Astrocyte (in vitro differentiated cells and primary cell): ENCODE results near the gene FGD2. TPM values are rescaled to one million over a fixed set of nuclear protein-coding genes. Genes with fewer than 3 reads are reported as not detected.

Source experiments
- DNase-seq: peaks from one replicate; pipeline ENCODE4 v3.0.0-alpha.2; 2010; ENCODE audit warnings: low read depth
- FAIRE-seq: peaks from 2 replicates; lab custom pipeline; 2011; peaks lifted over from hg19 to GRCh38; lab: Jason Lieb, UNC
- H2AFZ ChIP-seq: 2 replicates; pipeline ENCODE4 v1.6.0; 2012; ENCODE audit warnings: low read depth, low read length, inconsistent platforms
- H3K27ac ChIP-seq: 2 replicates; pipeline ENCODE4 v1.5.1; 2011; ENCODE audit warnings: low read depth, low read length, inconsistent platforms
- H3K27me3 ChIP-seq: 2 replicates; pipeline ENCODE4 v1.6.0; 2011; ENCODE audit warnings: low read length, inconsistent platforms; ENCODE audit not compliant: insufficient read depth
- H3K36me3 ChIP-seq: 2 replicates; pipeline ENCODE4 v1.5.1; 2011; ENCODE audit warnings: low read length, inconsistent platforms; ENCODE audit not compliant: insufficient read depth
- H3K4me1 ChIP-seq: 2 replicates; pipeline ENCODE4 v1.5.1; 2011; ENCODE audit warnings: low read length, inconsistent platforms; ENCODE audit not compliant: insufficient read depth
- H3K4me2 ChIP-seq: 2 replicates; pipeline ENCODE4 v1.6.0; 2012; ENCODE audit warnings: low read length, inconsistent platforms
- H3K4me3 ChIP-seq: 2 replicates; pipeline ENCODE4 v1.5.1; 2011; ENCODE audit warnings: low read depth, mild to moderate bottlenecking, low read length, inconsistent platforms; ENCODE audit not compliant: insufficient read depth
- H3K79me2 ChIP-seq: 2 replicates; pipeline ENCODE4 v1.6.0; 2012; ENCODE audit warnings: mild to moderate bottlenecking, low read length, inconsistent platforms; ENCODE audit not compliant: insufficient read depth
- H3K9ac ChIP-seq: 2 replicates; pipeline ENCODE4 v1.6.0; 2012; ENCODE audit warnings: mild to moderate bottlenecking, low read length, inconsistent platforms
- H3K9me3 ChIP-seq: 2 replicates; pipeline ENCODE4 v1.5.1; 2012; ENCODE audit warnings: low read depth, mild to moderate bottlenecking, low read length, inconsistent platforms; ENCODE audit not compliant: insufficient read depth
- H4K20me1 ChIP-seq: 2 replicates; pipeline ENCODE4 v1.6.0; 2012; ENCODE audit warnings: low read length, inconsistent platforms; ENCODE audit not compliant: insufficient read depth
- H3K27ac Mint-ChIP-seq: one replicate; pipeline ENCODE4 v1.8.0; 2021; ENCODE audit warnings: mild to moderate bottlenecking, mixed read lengths; ENCODE audit not compliant: unreplicated experiment
- H3K27me3 Mint-ChIP-seq: one replicate; pipeline ENCODE4 v1.8.0; 2021; ENCODE audit warnings: low read depth, mixed read lengths; ENCODE audit not compliant: unreplicated experiment
- H3K36me3 Mint-ChIP-seq: one replicate; pipeline ENCODE4 v1.8.0; 2021; ENCODE audit warnings: low read depth, mixed read lengths; ENCODE audit not compliant: unreplicated experiment
- H3K4me1 Mint-ChIP-seq: one replicate; pipeline ENCODE4 v1.8.0; 2021; ENCODE audit warnings: low read depth, mixed read lengths; ENCODE audit not compliant: unreplicated experiment
- H3K4me3 Mint-ChIP-seq: one replicate; pipeline ENCODE4 v1.8.0; 2021; ENCODE audit warnings: mild to moderate bottlenecking, moderate library complexity, mixed read lengths; ENCODE audit not compliant: unreplicated experiment
- H3K9me3 Mint-ChIP-seq: one replicate; pipeline ENCODE4 v1.8.0; 2021; ENCODE audit warnings: mild to moderate bottlenecking, mixed read lengths; ENCODE audit not compliant: unreplicated experiment
- EZH2 ChIP-seq: IDR thresholded peaks from 2 replicates; pipeline ENCODE4 v1.6.1; 2012; ENCODE audit warnings: mild to moderate bottlenecking, low read length, inconsistent platforms; ENCODE audit not compliant: insufficient read depth
- total RNA-seq: library from RNA; stranded (reverse); gene quantifications from 2 replicates; pipeline ENCODE4 v1.2.1, GENCODE V29; 2021
- TF ChIP-seq, protein P1 (sequence below): IDR thresholded peaks from 2 replicates; pipeline ENCODE4 v1.5.1; 2011; ENCODE audit warnings: low read depth, mild to moderate bottlenecking, inconsistent platforms, low read length, moderate library complexity; ENCODE audit not compliant: insufficient read depth

FGD2 gene
- total RNA-seq, 1 donor from 2014 or later = not detected

DNA sequence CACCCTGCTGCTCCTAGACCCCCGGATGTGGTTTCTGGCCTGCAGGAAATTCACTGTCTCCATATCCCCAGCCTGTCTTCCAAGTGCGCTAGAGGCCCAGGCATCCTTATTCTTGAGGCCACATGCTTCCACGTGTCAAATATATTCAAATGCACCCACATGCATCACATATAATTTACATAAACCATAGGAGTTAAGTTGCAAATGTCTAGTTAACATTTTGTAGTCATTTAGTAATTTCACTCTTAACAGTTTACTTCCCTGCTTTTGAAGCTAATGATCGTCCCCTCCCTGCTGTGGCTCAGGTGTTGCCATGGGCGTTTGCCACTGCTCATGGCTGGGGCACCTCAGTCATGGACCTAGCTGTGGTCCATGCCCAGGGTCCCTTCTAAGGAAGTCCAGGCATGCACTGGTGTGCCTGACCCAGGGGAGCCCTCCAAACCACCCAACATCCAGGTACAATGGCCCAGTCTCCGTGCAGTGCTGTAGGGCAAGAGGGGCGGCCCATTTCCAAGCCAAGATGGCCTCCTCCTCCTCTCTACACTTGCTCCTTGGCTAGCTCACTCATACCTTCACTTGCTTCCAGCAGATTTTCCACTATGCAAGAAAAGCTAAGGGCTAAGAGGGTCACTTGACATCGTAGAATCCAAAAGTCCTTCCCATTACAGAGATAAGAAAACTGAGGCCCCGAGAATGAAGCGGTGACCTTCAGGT lies 42.4 kb downstream of the FGD2 start:
- Histone ChIP-seq H3K4me1 (peaks cover 14% of the 10 kb centered on the region), H3K4me2 (no peak overlapping the region), H3K79me2 (no peaks in the 10 kb centered on the region), H3K9ac (no peak overlapping the region), H3K36me3 (no peaks in the 10 kb centered on the region), H3K27ac (no peak overlapping the region), H2AFZ (no peak overlapping the region), H3K9me3 (no peaks in the 10 kb centered on the region), H4K20me1 (no peaks in the 10 kb centered on the region), H3K27me3 (no peaks in the 10 kb centered on the region), H3K4me3 (no peak overlapping the region)
- Mint-ChIP-seq H3K4me1 (peaks cover 8% of the 10 kb centered on the region), H3K9me3 (no peaks in the 10 kb centered on the region), H3K27ac (no peak overlapping the region), H3K4me3 (no peak overlapping the region), H3K27me3 (peaks cover 5% of the 10 kb centered on the region), H3K36me3 (no peaks in the 10 kb centered on the region)
- FAIRE-seq = no peak
- no peak for TF ChIP-seq EZH2
- TF ChIP-seq, protein P1, sequence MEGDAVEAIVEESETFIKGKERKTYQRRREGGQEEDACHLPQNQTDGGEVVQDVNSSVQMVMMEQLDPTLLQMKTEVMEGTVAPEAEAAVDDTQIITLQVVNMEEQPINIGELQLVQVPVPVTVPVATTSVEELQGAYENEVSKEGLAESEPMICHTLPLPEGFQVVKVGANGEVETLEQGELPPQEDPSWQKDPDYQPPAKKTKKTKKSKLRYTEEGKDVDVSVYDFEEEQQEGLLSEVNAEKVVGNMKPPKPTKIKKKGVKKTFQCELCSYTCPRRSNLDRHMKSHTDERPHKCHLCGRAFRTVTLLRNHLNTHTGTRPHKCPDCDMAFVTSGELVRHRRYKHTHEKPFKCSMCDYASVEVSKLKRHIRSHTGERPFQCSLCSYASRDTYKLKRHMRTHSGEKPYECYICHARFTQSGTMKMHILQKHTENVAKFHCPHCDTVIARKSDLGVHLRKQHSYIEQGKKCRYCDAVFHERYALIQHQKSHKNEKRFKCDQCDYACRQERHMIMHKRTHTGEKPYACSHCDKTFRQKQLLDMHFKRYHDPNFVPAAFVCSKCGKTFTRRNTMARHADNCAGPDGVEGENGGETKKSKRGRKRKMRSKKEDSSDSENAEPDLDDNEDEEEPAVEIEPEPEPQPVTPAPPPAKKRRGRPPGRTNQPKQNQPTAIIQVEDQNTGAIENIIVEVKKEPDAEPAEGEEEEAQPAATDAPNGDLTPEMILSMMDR = no peak
- DNase-seq = no peak

DNA sequence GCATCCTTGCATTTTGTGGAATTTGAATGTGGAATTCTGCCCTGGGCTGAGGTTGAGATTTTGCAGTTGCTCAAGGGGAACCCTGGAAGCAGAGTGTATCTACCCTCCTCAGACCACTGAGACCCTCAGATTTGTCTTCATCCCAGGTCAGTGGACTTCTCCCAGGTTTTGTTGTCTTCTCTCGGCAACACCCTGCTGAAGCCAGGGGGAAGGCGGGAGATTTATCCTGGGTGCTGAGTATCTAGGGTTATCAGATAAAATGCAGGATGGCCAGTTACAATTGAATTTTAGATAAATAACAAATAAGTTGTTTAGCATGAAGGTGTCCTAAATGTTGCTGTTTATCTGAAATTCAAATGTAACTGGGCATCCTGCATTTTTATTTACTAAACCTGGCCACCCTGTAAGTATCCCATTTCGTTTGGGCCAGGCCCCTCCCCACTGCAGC lies 43.0 kb downstream of the FGD2 start:
- H3K27ac ChIP-seq = no peak overlapping the region
- no peak overlapping the region for H3K27ac Mint-ChIP-seq

More for the DNA sequence above, 43.0 kb downstream of the FGD2 start:
- Histone ChIP-seq H3K9me3 (no peaks in the 10 kb centered on the region), H3K9ac (no peak overlapping the region), H3K79me2 (no peaks in the 10 kb centered on the region), H4K20me1 (no peaks in the 10 kb centered on the region), H3K4me2 (no peak overlapping the region), H2AFZ (no peak overlapping the region), H3K4me3 (no peak overlapping the region), H3K4me1 (peaks cover 14% of the 10 kb centered on the region), H3K36me3 (no peaks in the 10 kb centered on the region), H3K27me3 (no peaks in the 10 kb centered on the region)
- FAIRE-seq = no peak
- peaks cover 5% of the 10 kb centered on the region for H3K27me3 Mint-ChIP-seq
- TF ChIP-seq EZH2 = no peak
- TF ChIP-seq, protein P1 = no peak
- peaks cover 8% of the 10 kb centered on the region for H3K4me1 Mint-ChIP-seq
- H3K4me3 Mint-ChIP-seq = no peak overlapping the region
- no peak for DNase-seq
- H3K9me3 Mint-ChIP-seq = no peaks in the 10 kb centered on the region
- H3K36me3 Mint-ChIP-seq = no peaks in the 10 kb centered on the region
